T-cell (primary cell): Measurements from ENCODE around the gene TMEM18. TPM values are rescaled to one million over a fixed set of nuclear protein-coding genes. Genes with fewer than 3 reads are reported as not detected.

Experiments
- ATAC-seq, 4 experiments: fragments of 200-7000 bp in 3 of 4; fragments of 150-1000 bp in 1 of 4; cut with Tn5 transposase; replicated peaks in 1 of 4; 1 replicate in 3 of 4; 2 replicates in 1 of 4; pipeline ENCODE4 v1.10.0; 2021; ENCODE audit warnings: moderate library complexity in 3 of 4, mild to moderate bottlenecking in 2 of 4, moderate number of reproducible peaks in 1 of 4
- CTCF ChIA-PET, 2 donors: fragments of 300-600 bp; sonication (Branson Sonifier 250); formaldehyde crosslinking; loops; one replicate each; lab custom pipeline; 2022; ENCODE audit warnings: antibody characterized with exemption in 2 of 2; lab: Charles Lee
- POLR2A ChIA-PET, 2 donors: fragments of 300-600 bp; sonication (Branson Sonifier 250); formaldehyde crosslinking; loops; one replicate each; lab custom pipeline; 2022; ENCODE audit warnings: antibody characterized with exemption in 2 of 2; lab: Charles Lee
- DNase-seq, 35 experiments: peaks; one replicate each; pipeline versions ENCODE4 v3.0.0 to v3.0.0-alpha.2; 2013 to 2023
- H3K27ac ChIP-seq: one replicate; pipeline ENCODE4 v1.5.1; 2013; ENCODE audit warnings: low read length
- H3K27me3 ChIP-seq, 2 experiments: replicated peaks in 1 of 2; 1 replicate in 1 of 2; 2 replicates in 1 of 2; pipeline versions ENCODE4 v1.6.1 to v1.7.0; 2013; ENCODE audit warnings: low read length in 1 of 2, mixed read lengths in 1 of 2; ENCODE audit not compliant: control insufficient read depth in 2 of 2, insufficient read depth in 2 of 2; ENCODE audit errors: extremely low read depth in 1 of 2
- H3K36me3 ChIP-seq, 2 donors: 1 replicate in 1 of 2; 2 replicates in 1 of 2; pipeline versions ENCODE4 v1.6.1 to v1.7.0; 2013; ENCODE audit warnings: low read length in 1 of 2; ENCODE audit not compliant: control insufficient read depth in 2 of 2, insufficient read depth in 1 of 2; ENCODE audit errors: extremely low read depth in 1 of 2
- H3K4me1 ChIP-seq, 2 experiments: 1 replicate in 1 of 2; 2 replicates in 1 of 2; pipeline versions ENCODE4 v1.6.1 to v1.7.0; 2013; ENCODE audit warnings: low read length in 2 of 2, mixed read lengths in 1 of 2; ENCODE audit not compliant: insufficient read depth in 2 of 2, control insufficient read depth in 1 of 2; ENCODE audit errors: extremely low read depth in 1 of 2
- H3K4me3 ChIP-seq, 2 donors: 1 replicate in 1 of 2; 2 replicates in 1 of 2; pipeline versions ENCODE4 v1.5.1 to v1.7.0; 2013; ENCODE audit warnings: mild to moderate bottlenecking in 2 of 2, low read length in 1 of 2, moderate library complexity in 1 of 2; ENCODE audit not compliant: control insufficient read depth in 1 of 2; ENCODE audit errors: extremely low read depth in 1 of 2
- H3K9me3 ChIP-seq: 2 replicates; pipeline ENCODE4 v1.7.0; 2013
- H3K27ac Mint-ChIP-seq, 2 donors: one replicate each; pipeline ENCODE4 v1.8.0; 2020 to 2021; ENCODE audit warnings: mild to moderate bottlenecking in 2 of 2, mixed read lengths in 2 of 2
- H3K27me3 Mint-ChIP-seq, 2 donors: one replicate each; pipeline ENCODE4 v1.8.0; 2021 to 2022; ENCODE audit warnings: mixed read lengths in 2 of 2
- H3K36me3 Mint-ChIP-seq: one replicate; pipeline ENCODE4 v1.8.0; 2021; ENCODE audit warnings: mixed read lengths
- H3K4me1 Mint-ChIP-seq, 3 donors: one replicate each; pipeline ENCODE4 v1.8.0; 2020 to 2022; ENCODE audit warnings: mixed read lengths in 3 of 3, mild to moderate bottlenecking in 1 of 3
- H3K4me3 Mint-ChIP-seq, 3 donors: one replicate each; pipeline ENCODE4 v1.8.0; 2020 to 2022; ENCODE audit warnings: mild to moderate bottlenecking in 3 of 3, mixed read lengths in 3 of 3, moderate library complexity in 3 of 3
- H3K9me3 Mint-ChIP-seq, 3 donors: one replicate each; pipeline ENCODE4 v1.8.0; 2020 to 2022; ENCODE audit warnings: mixed read lengths in 3 of 3
- WGBS: methylation state at CpG from one replicate; pipeline ENCODE4 v1.1.5; 2013; ENCODE audit warnings: missing lambda C conversion rate; ENCODE audit not compliant: insufficient coverage; 5-methylcytosine and 5-hydroxymethylcytosine counted together
- total RNA-seq, 35 experiments: library from RNA in 6 of 35; stranded (reverse) in 6 of 35; fragments of 120-200 nt in 1 of 35; gene quantifications; one replicate each; pipeline versions ENCODE4 v1.2.1 to v1.2.4 and lab custom pipeline; 2013 to 2026

TMEM18 gene
- total RNA-seq, 5 donors from 2014 or later (not counting 1 experiment from before 2014, with no cell fraction given), result 22.8 to 29.8 (median 28.8) TPM

- peaks cover 12 to 27% of the 10 kb centered on the region in 2 donors for H3K27me3 Mint-ChIP-seq
- POLR2A ChIA-PET, result no interaction called here
These were observed 42.0 kb upstream of the TMEM18 start for GRCh38 chr2:719191-719590.

DNA sequence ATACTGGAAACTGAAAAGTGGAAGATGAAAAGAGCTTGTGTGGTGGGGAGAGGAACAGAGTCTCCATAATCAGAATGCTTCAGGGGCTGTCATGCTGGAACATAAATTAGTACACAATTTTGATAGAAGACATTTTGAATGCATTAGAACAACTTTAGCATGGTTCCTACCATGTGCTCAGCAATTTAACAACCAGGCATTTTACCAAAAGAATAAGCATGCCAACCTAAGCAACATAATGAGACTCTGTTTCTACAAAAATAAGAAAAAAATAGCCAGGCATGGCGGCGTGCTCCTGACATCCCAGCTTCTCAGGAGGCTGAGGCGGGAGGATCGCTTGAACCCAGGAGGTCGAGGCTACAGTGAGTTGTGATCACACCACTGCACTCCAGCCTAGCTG, 40.5 kb upstream of the TMEM18 start:
- no peak for ATAC-seq
- WGBS, result no CpG with 5 or more reads among the region's 5 CpGs
- H3K4me3 Mint-ChIP-seq, result no peak overlapping the region
- H3K27me3 ChIP-seq, result peaks cover 0 to 25% of the 10 kb centered on the region in 2 experiments
- peaks cover 0 to 3% (median 0%) of the 10 kb centered on the region in 3 donors for H3K4me1 Mint-ChIP-seq
- H3K4me1 ChIP-seq, result no peaks in the 10 kb centered on the region
- no peak overlapping the region for H3K4me3 ChIP-seq
- H3K9me3 ChIP-seq, result no peaks in the 10 kb centered on the region
- DNase-seq, result no peak
- H3K27ac Mint-ChIP-seq, result no peak overlapping the region
- H3K27me3 Mint-ChIP-seq, result peaks cover 12 to 35% of the 10 kb centered on the region in 2 donors
- H3K9me3 Mint-ChIP-seq, result no peaks in the 10 kb centered on the region
- H3K36me3 Mint-ChIP-seq, result no peaks in the 10 kb centered on the region
- no peak overlapping the region for H3K27ac ChIP-seq
- no peaks in the 10 kb centered on the region for H3K36me3 ChIP-seq
- CTCF ChIA-PET, result no interaction called here
- POLR2A ChIA-PET, result no interaction called here

More at GRCh38 chr2:719191-719590, 42.0 kb upstream of the TMEM18 start:
- H3K27ac Mint-ChIP-seq, result no peak overlapping the region
- no peak for DNase-seq
- no peaks in the 10 kb centered on the region for H3K9me3 ChIP-seq
- CTCF ChIA-PET, result no interaction called here
- no peak overlapping the region for H3K4me3 ChIP-seq
- H3K4me1 ChIP-seq, result no peaks in the 10 kb centered on the region
- no peaks in the 10 kb centered on the region for H3K36me3 ChIP-seq
- H3K36me3 Mint-ChIP-seq, result no peaks in the 10 kb centered on the region
- H3K27me3 ChIP-seq, result peaks cover 0 to 21% of the 10 kb centered on the region in 2 experiments
- no peak for ATAC-seq
- peaks cover 0 to 2% (median 0%) of the 10 kb centered on the region in 3 donors for H3K4me1 Mint-ChIP-seq
- H3K4me3 Mint-ChIP-seq, result no peak overlapping the region
- H3K9me3 Mint-ChIP-seq, result no peaks in the 10 kb centered on the region
- H3K27ac ChIP-seq, result no peak overlapping the region

DNA sequence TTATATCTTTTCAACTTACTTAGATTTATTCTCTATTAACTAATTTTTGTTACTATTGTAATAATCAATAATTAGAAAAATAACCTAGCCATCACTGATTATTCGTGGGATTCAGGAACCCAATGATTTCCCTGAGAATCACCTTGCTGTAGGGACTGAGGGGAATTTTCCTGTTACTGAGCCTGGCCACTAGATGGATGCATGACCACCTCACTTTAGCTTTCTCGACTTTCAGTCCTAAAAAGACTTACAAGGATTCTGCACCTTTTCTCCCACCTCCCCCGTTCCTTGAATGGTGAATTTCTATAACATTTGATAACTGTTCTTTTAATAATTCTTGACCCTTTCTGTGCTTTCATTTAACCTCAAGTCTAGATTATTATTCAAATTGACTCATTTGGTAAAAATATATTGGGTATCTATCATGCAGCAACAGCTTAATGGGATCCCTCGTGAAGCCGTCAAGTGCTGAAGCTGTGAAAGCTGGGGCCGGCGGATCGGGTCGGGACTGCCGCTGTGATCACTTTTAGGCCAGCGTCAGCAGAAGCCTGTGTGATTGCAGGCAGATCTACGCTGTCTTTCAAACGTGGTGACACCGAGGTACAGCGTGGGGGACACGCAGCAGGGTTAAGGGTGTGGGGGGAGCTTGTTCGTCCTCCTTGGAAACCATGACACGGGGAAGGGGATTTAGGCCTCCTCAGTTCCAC, 38.8 kb upstream of the TMEM18 start:
- H3K9me3 Mint-ChIP-seq, result no peaks in the 10 kb centered on the region
- no peak overlapping the region for H3K4me3 Mint-ChIP-seq
- DNase-seq, result no peak
- ChIA-PET POLR2A (no interaction called here), CTCF (no interaction called here)
- H3K4me3 ChIP-seq, result no peak overlapping the region
- H3K4me1 ChIP-seq, result no peaks in the 10 kb centered on the region
- H3K27ac ChIP-seq, result no peak overlapping the region
- H3K36me3 Mint-ChIP-seq, result no peaks in the 10 kb centered on the region
- H3K27me3 Mint-ChIP-seq, result peaks cover 15 to 41% of the 10 kb centered on the region in 2 donors
- 76% methylated on average over 13 of the region's 18 CpGs for WGBS
- ATAC-seq, result no peak
- H3K9me3 ChIP-seq, result no peaks in the 10 kb centered on the region
- no peak overlapping the region for H3K27ac Mint-ChIP-seq
- peaks cover 0 to 25% of the 10 kb centered on the region in 2 experiments for H3K27me3 ChIP-seq
- H3K36me3 ChIP-seq, result no peaks in the 10 kb centered on the region
- peaks cover 0 to 3% (median 0%) of the 10 kb centered on the region in 3 donors for H3K4me1 Mint-ChIP-seq

DNA sequence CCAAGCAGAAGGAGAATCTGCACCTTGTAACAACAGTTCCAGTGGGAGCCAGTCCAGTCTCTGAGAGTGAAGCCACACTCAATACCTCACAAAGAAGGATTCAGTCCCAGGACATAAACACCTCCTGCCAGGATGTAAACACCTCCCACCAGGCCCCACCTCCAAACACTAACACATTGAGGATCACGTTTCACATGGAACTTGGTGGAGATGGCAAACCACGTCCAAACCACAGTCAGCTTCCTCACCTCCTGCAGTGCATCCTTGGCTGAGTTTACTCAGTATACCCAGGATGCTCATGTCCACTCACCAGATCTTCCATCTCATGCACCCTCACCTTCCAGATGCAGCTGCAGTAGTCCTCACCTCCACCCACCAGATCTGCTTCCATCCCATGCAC, 37.8 kb upstream of the TMEM18 start:
- no peak overlapping the region for H3K4me3 Mint-ChIP-seq
- H3K27ac Mint-ChIP-seq, result no peak overlapping the region
- no peaks in the 10 kb centered on the region for H3K9me3 ChIP-seq
- WGBS, result 19% methylated on average over 2 of the region's 2 CpGs
- no peak overlapping the region for H3K4me3 ChIP-seq
- no peak overlapping the region for H3K27ac ChIP-seq
- no peaks in the 10 kb centered on the region for H3K36me3 ChIP-seq
- no peaks in the 10 kb centered on the region for H3K9me3 Mint-ChIP-seq
- peaks cover 19 to 41% of the 10 kb centered on the region in 2 donors for H3K27me3 Mint-ChIP-seq
- no peak for ATAC-seq
- no peaks in the 10 kb centered on the region for H3K4me1 ChIP-seq
- ChIA-PET POLR2A (no interaction called here), CTCF (no interaction called here)
- DNase-seq, result no peak
- H3K4me1 Mint-ChIP-seq, result peaks cover 0 to 3% (median 0%) of the 10 kb centered on the region in 3 donors
- no peaks in the 10 kb centered on the region for H3K36me3 Mint-ChIP-seq
- H3K27me3 ChIP-seq, result peaks cover 0 to 16% of the 10 kb centered on the region in 2 experiments

DNA sequence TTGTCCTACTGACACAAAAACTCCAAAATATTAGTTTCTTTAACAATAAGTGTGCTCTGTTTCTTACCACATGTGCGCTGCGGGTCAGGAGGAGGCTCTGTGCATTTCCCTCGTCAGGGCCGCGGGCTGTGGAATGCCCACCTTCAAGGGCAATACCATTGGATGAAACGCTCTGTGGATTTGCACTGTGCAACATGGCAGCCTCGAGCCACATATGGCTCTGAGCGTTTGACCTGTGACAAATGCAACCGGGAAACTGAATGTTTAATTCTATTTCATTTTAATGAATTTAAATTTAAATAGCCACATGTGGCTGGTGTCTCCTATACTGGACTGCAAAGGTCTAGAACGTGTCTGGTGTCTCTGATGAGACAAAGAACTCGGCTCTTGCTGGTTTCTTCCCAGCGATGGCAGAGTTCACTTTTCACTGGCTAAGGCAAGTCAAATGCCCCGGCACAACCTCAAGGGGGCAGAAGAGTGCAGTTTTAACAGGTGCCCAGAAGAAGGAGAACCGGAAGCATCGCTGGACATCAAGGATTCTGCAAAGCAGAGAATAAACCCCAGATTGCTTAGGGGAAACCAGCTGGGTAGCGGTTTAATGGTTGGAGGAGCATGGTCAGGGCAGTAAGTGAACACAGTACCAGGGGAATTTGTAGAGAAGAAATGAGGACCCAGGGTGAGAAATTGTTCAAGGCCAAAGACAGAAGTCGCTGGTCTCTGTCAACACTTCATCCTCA, 37.0 kb upstream of the TMEM18 start:
- WGBS, result 54% methylated on average over 13 of the region's 17 CpGs
- peaks cover 19 to 36% of the 10 kb centered on the region in 2 donors for H3K27me3 Mint-ChIP-seq

DNA sequence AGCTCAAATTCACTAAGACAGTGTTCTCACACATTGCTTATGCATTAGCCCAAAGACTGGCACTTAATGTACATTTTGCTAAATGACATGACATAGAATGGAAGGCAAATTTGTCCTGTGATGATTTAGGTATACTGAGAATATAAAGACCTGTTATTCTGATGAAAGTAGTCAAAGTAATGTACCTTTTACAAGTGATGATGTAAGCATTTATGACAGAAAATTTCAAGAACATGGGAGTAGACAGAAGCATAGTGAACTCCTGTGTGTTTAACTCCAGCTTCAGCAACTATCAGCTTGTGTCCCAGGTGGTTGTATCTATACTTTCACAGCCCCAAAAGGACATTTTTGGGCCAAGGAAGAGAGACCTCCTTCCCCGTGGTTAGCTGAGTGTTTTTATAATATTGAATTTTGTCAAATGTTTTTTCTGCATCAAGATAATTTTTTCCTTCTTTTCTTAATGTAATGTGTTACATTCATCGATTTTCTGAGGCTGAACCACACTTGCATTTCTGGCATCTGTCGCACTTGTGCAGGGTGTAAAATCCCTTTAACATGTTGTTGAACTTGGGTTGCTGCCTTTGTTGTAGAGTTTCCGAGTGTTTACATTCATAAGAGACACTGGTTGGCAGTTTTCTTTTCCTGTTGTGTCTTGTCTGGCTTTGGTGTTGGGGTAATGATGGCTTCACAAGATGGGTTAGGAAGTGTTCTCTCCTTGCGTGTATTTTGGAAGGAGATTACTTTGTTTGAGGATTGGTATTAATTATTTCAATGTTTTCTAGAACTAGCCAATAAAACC, 33.9 kb upstream of the TMEM18 start:
- Mint-ChIP-seq H3K27ac (no peak overlapping the region), H3K4me1 (peaks cover 0 to 8% (median 4%) of the 10 kb centered on the region in 3 donors), H3K9me3 (no peaks in the 10 kb centered on the region), H3K4me3 (no peak overlapping the region), H3K27me3 (peaks cover 19 to 34% of the 10 kb centered on the region in 2 donors), H3K36me3 (no peaks in the 10 kb centered on the region)
- Histone ChIP-seq H3K27me3 (peaks cover 0 to 18% of the 10 kb centered on the region in 2 experiments), H3K27ac (no peak overlapping the region), H3K4me1 (peaks cover 0 to 6% of the 10 kb centered on the region in 2 experiments), H3K9me3 (no peaks in the 10 kb centered on the region), H3K4me3 (no peak overlapping the region), H3K36me3 (no peaks in the 10 kb centered on the region)
- ChIA-PET CTCF (no interaction called here), POLR2A (interaction anchor here in 1 of 2 donors (0.6 kb wide), 1 partner anchor 102 kb away, joined by 3 read pairs; no protein-coding TSS in a partner anchor)
- no peak for ATAC-seq
- DNase-seq, result no peak
- 83% methylated on average over 1 of the region's 5 CpGs for WGBS

More for the DNA sequence above, 37.0 kb upstream of the TMEM18 start:
- Histone ChIP-seq H3K4me1 (no peaks in the 10 kb centered on the region), H3K9me3 (no peaks in the 10 kb centered on the region), H3K27me3 (peaks cover 0 to 18% of the 10 kb centered on the region in 2 experiments), H3K36me3 (no peaks in the 10 kb centered on the region), H3K27ac (no peak overlapping the region), H3K4me3 (no peak overlapping the region)
- ChIA-PET POLR2A (no interaction called here), CTCF (no interaction called here)
- ATAC-seq (peak in 1 of 4 experiments; percentile 35), DNase-seq (peak in 10 of 35 experiments; percentile 5 to 46 (median 8))
- Mint-ChIP-seq H3K4me3 (no peak overlapping the region), H3K4me1 (peaks cover 0 to 3% (median 0%) of the 10 kb centered on the region in 3 donors), H3K9me3 (no peaks in the 10 kb centered on the region), H3K27ac (no peak overlapping the region), H3K36me3 (no peaks in the 10 kb centered on the region)
